PC-3 (cell line): ENCODE data around the gene TPX2. TPM values are rescaled to one million over a fixed set of nuclear protein-coding genes. Genes with fewer than 3 reads are reported as not detected.

ENCODE experiments used
- ATAC-seq: fragments of 200-7000 bp; cut with Tn5 transposase; 2 replicates; pipeline ENCODE4 v1.9.1; 2020; ENCODE audit warnings: mild to moderate bottlenecking, moderate library complexity
- BruUV-seq: library from RNA; stranded (reverse); fragments of 400-500 nt; replicated peaks from 2 replicates; lab custom pipeline; 2021; lab: Mats Ljungman, UMichigan
- CTCF ChIA-PET: fragments of 300-600 bp; sonication (Branson Sonifier 250); formaldehyde crosslinking; loops from one replicate; lab custom pipeline; 2022; ENCODE audit warnings: antibody characterized with exemption; lab: Charles Lee
- POLR2A ChIA-PET: fragments of 300-600 bp; sonication (Branson Sonifier 250); formaldehyde crosslinking; loops from one replicate; lab custom pipeline; 2022; ENCODE audit warnings: antibody characterized with exemption; ENCODE audit not compliant: unreplicated experiment; lab: Charles Lee
- DNase-seq: peaks from one replicate; pipeline ENCODE4 v3.0.0-alpha.2; 2015
- H2AFZ ChIP-seq: fragments of 300-600 bp; sonication (generic); 2 replicates; pipeline ENCODE4 v1.6.0; 2016; ENCODE audit warnings: antibody characterized with exemption, low read length
- H3F3A ChIP-seq: fragments of 300-600 bp; sonication (generic); one replicate; pipeline ENCODE4 v1.6.0; 2017; ENCODE audit warnings: antibody characterized with exemption, low read length, control low read depth, mild to moderate bottlenecking; ENCODE audit not compliant: unreplicated experiment
- H3K27ac ChIP-seq: fragments of 300-600 bp; sonication (generic); 2 replicates; pipeline ENCODE4 v1.5.1; 2016; ENCODE audit warnings: mild to moderate bottlenecking, low read length
- H3K27me3 ChIP-seq: fragments of 300-600 bp; sonication (generic); 2 replicates; pipeline ENCODE4 v1.6.1; 2016; ENCODE audit warnings: low read length, mixed read lengths
- H3K36me3 ChIP-seq: fragments of 300-600 bp; sonication (generic); 2 replicates; pipeline ENCODE4 v1.6.1; 2016; ENCODE audit warnings: low read depth, mixed run types, low read length, mixed read lengths
- H3K4me1 ChIP-seq: fragments of 300-600 bp; sonication (generic); 2 replicates; pipeline ENCODE4 v1.5.1; 2016; ENCODE audit warnings: low read length; ENCODE audit not compliant: insufficient read depth
- H3K4me2 ChIP-seq: fragments of 300-600 bp; sonication (generic); 2 replicates; pipeline ENCODE4 v1.6.0; 2016; ENCODE audit warnings: low read length
- H3K4me3 ChIP-seq: fragments of 300-600 bp; sonication (generic); 2 replicates; pipeline ENCODE4 v1.5.1; 2016; ENCODE audit warnings: mild to moderate bottlenecking, low read length, mixed read lengths
- H3K79me2 ChIP-seq: fragments of 300-600 bp; sonication (generic); 2 replicates; pipeline ENCODE4 v1.6.1; 2017; ENCODE audit warnings: low read length, mixed read lengths
- H3K9ac ChIP-seq: fragments of 300-600 bp; sonication (generic); 2 replicates; pipeline ENCODE4 v1.6.0; 2016; ENCODE audit warnings: mild to moderate bottlenecking, low read length
- H3K9me2 ChIP-seq: fragments of 300-600 bp; sonication (generic); replicated peaks from 2 replicates; pipeline ENCODE4 v1.6.1; 2016; ENCODE audit warnings: mixed run types, low read length, mixed read lengths
- H3K9me3 ChIP-seq: fragments of 300-600 bp; sonication (generic); 2 replicates; pipeline ENCODE4 v1.6.1; 2016; ENCODE audit warnings: low read length, mixed read lengths
- H4K20me1 ChIP-seq: fragments of 300-600 bp; sonication (generic); 2 replicates; pipeline ENCODE4 v1.6.1; 2016; ENCODE audit warnings: low read length, mixed read lengths
- CTCF ChIP-seq: fragments of 300-600 bp; sonication (generic); conservative IDR thresholded peaks from 2 replicates; pipeline ENCODE4 v1.5.1; 2017; ENCODE audit warnings: antibody characterized with exemption, low read depth, mild to moderate bottlenecking, low read length
- EZH2 ChIP-seq: fragments of 300-600 bp; sonication (generic); IDR thresholded peaks from one replicate; pipeline ENCODE4 v1.6.1; 2017; ENCODE audit warnings: antibody characterized with exemption, mild to moderate bottlenecking, low read length; ENCODE audit not compliant: unreplicated experiment
- EZH2phosphoT487 ChIP-seq: fragments of 300-600 bp; sonication (generic); IDR thresholded peaks from 2 replicates; pipeline ENCODE4 v1.6.1; 2018; ENCODE audit warnings: mild to moderate bottlenecking, antibody characterized with exemption, low read length, borderline replicate concordance
- intact Hi-C: fragments of 100-400 bp; cut with micrococcal nuclease; formaldehyde crosslinking; loops from 2 replicates; pipeline ENCODE4 v1.9.0; 2023
- total RNA-seq: library from RNA; depleted of rRNA; stranded (reverse); fragments of >200 nt; gene quantifications from 2 replicates; pipeline ENCODE4 v1.2.3, GENCODE V29; 2014

TPX2 gene
- total RNA-seq, 1 experiment from 2014 or later = 128 TPM

- ATAC-seq (no peak), DNase-seq (peak; percentile 13)
- intact Hi-C loops = loop anchor here (1.0 to 5.0 kb wide), 3 partner anchors 8 to 158 kb away; no protein-coding TSS in a partner anchor
- Histone ChIP-seq H3K4me2 (peak overlapping the region; percentile 98), H3K27me3 (no peaks in the 10 kb centered on the region), H3F3A (peaks cover 12% of the 10 kb centered on the region), H3K4me3 (peak overlapping the region; percentile 95), H4K20me1 (0 out of 2 replicates have a peak, but pooled peaks cover 4% of the 10 kb centered on the region), H2AFZ (no peak overlapping the region), H3K27ac (peak overlapping the region; percentile 93), H3K36me3 (peaks cover 50% of the 10 kb centered on the region), H3K4me1 (peaks cover 53% of the 10 kb centered on the region), H3K9ac (peak overlapping the region; percentile 96), H3K9me2 (no peaks in the 10 kb centered on the region), H3K9me3 (no peaks in the 10 kb centered on the region), H3K79me2 (peaks cover 76% of the 10 kb centered on the region)
- CTCF ChIA-PET = interaction anchor here (1.1 to 1.4 kb wide), 2 partner anchors 16 to 59 kb away, joined by 6 read pairs; no protein-coding TSS in a partner anchor
- no peak for TF ChIP-seq CTCF
- TF ChIP-seq EZH2 = no peak
- no peak for TF ChIP-seq EZH2phosphoT487
- TSS peak; percentile 67 for BruUV-seq
- POLR2A ChIA-PET = interaction anchor here (0.6 to 3.2 kb wide), 7 partner anchors 9 to 115 kb away, joined by 3 to 33 read pairs (median 7); partner anchors contain the start of gene ID1
Observed at GRCh38 chr20:31720486-31721407, 18.3 kb upstream of the TPX2 start.

- no peak for ATAC-seq
- TF ChIP-seq EZH2phosphoT487 = no peak
- TF ChIP-seq CTCF = no peak
- TF ChIP-seq EZH2 = no peak
- DNase-seq = peak; percentile 15
- H4K20me1 ChIP-seq = 0 out of 2 replicates have a peak, but pooled peaks cover 4% of the 10 kb centered on the region
- ChIA-PET POLR2A (interaction anchor here (0.7 to 3.1 kb wide), 5 partner anchors 8 to 60 kb away, joined by 3 to 33 read pairs (median 16); no protein-coding TSS in a partner anchor), CTCF (no interaction called here)
- H2AFZ ChIP-seq = no peak overlapping the region
- no peaks in the 10 kb centered on the region for H3K27me3 ChIP-seq
- intact Hi-C loops = loop anchor here (1.0 to 5.0 kb wide), 3 partner anchors 25 to 159 kb away; no protein-coding TSS in a partner anchor
- BruUV-seq = TSS peak; percentile 47
- peaks cover 67% of the 10 kb centered on the region for H3K79me2 ChIP-seq
- H3K4me3 ChIP-seq = peak overlapping the region; percentile 95
- no peaks in the 10 kb centered on the region for H3K9me2 ChIP-seq
- peaks cover 42% of the 10 kb centered on the region for H3K36me3 ChIP-seq
- no peaks in the 10 kb centered on the region for H3K9me3 ChIP-seq
- H3K9ac ChIP-seq = peak overlapping the region; percentile 96
- peak overlapping the region; percentile 98 for H3K4me2 ChIP-seq
- H3F3A ChIP-seq = peaks cover 12% of the 10 kb centered on the region
- H3K27ac ChIP-seq = peak overlapping the region; percentile 93
- H3K4me1 ChIP-seq = peaks cover 44% of the 10 kb centered on the region
Observed at GRCh38 chr20:31721408-31722256, 17.5 kb upstream of the TPX2 start.
